Tibial nerve (tissue), 4 donors: ENCODE results near the gene BRIP1.

Source experiments
- CTCF ChIP-seq, 5 experiments: fragments of 200-600 bp in 3 of 5; fragments of 450-650 bp in 2 of 5; sonication (generic) in 3 of 5; IDR thresholded peaks; one replicate each; pipeline ENCODE4 v1.5.1; 2016 to 2019; ENCODE audit warnings: antibody characterized with exemption in 5 of 5, mild to moderate bottlenecking in 3 of 5, moderate library complexity in 2 of 5
- EP300 ChIP-seq, 2 donors: sonication (generic); formaldehyde crosslinking; IDR thresholded peaks; one replicate each; pipeline ENCODE4 v1.6.1; 2017; ENCODE audit warnings: antibody characterized with exemption in 2 of 2, mild to moderate bottlenecking in 1 of 2
- POLR2A ChIP-seq, 2 donors: fragments of 450-650 bp; IDR thresholded peaks; one replicate each; pipeline ENCODE4 v1.6.1; 2017; ENCODE audit warnings: antibody characterized with exemption in 2 of 2, mild to moderate bottlenecking in 2 of 2, moderate library complexity in 2 of 2

- TF ChIP-seq CTCF (IDR thresholded peaks at IDR 0.05) = no peak
- TF ChIP-seq POLR2A (IDR thresholded peaks at IDR 0.05) = no peak
- no peak for TF ChIP-seq EP300 (IDR thresholded peaks at IDR 0.05)
Measured at GRCh38 chr17:61694095-61694494, 169.2 kb downstream of the BRIP1 start.
